PFSK-1 (cell line): Measurements from ENCODE around the gene SH3PXD2A.

Source experiments
- FOXP2 ChIP-seq: optimal IDR thresholded peaks from 2 replicates; pipeline ENCODE3; 2011; ENCODE audit warnings: borderline replicate concordance, control low read depth, inconsistent platforms; ENCODE audit not compliant: insufficient read depth; ENCODE audit errors: extremely low read length, extremely low read depth
- POLR2AphosphoS5 ChIP-seq: IDR thresholded peaks from 2 replicates; pipeline ENCODE4 v1.6.1; 2012; ENCODE audit warnings: low read depth, mild to moderate bottlenecking, control low read depth, low read length, moderate library complexity
- SIN3A ChIP-seq: IDR thresholded peaks from 2 replicates; pipeline ENCODE4 v1.6.1; 2012; ENCODE audit warnings: mild to moderate bottlenecking, low read length, moderate library complexity, borderline replicate concordance; ENCODE audit not compliant: insufficient read depth
- TAF1 ChIP-seq: IDR thresholded peaks from 2 replicates; pipeline ENCODE4 v1.6.1; 2012; ENCODE audit warnings: low read length, control low read depth, borderline replicate concordance; ENCODE audit not compliant: insufficient read depth
- TF ChIP-seq, protein P1 (sequence below), 2 experiments: IDR thresholded peaks; 2 replicates each; pipeline versions ENCODE4 v1.6.1 to v1.8.0; 2011 to 2012; ENCODE audit warnings: low read depth in 2 of 2, low read length in 2 of 2, control low read depth in 1 of 2, inconsistent platforms in 1 of 2, mild to moderate bottlenecking in 1 of 2, moderate library complexity in 1 of 2; ENCODE audit not compliant: insufficient read depth in 1 of 2

DNA sequence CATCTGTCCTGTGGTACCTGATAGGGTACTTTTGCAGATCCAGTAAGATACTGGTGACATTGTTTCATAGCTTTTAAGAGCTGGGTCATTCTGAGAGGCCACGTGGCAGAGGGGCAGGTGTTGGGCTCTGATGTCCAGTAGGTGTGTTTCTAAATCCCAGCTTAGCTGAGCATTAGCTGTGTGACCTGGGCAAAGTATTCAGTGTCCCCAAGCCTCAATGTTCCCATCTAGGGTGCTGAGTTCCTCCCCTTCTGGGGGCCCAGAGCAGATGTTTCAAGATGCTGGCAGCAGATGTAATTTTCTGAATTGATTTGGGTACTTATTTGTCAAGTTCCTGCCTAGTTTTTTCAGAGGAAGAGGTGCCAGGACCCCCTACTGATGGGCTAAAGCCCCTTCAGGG is 309.0 kb downstream of the SH3PXD2A start:
- TF ChIP-seq POLR2AphosphoS5: no peak
- TF ChIP-seq TAF1: no peak
- TF ChIP-seq, protein P1, sequence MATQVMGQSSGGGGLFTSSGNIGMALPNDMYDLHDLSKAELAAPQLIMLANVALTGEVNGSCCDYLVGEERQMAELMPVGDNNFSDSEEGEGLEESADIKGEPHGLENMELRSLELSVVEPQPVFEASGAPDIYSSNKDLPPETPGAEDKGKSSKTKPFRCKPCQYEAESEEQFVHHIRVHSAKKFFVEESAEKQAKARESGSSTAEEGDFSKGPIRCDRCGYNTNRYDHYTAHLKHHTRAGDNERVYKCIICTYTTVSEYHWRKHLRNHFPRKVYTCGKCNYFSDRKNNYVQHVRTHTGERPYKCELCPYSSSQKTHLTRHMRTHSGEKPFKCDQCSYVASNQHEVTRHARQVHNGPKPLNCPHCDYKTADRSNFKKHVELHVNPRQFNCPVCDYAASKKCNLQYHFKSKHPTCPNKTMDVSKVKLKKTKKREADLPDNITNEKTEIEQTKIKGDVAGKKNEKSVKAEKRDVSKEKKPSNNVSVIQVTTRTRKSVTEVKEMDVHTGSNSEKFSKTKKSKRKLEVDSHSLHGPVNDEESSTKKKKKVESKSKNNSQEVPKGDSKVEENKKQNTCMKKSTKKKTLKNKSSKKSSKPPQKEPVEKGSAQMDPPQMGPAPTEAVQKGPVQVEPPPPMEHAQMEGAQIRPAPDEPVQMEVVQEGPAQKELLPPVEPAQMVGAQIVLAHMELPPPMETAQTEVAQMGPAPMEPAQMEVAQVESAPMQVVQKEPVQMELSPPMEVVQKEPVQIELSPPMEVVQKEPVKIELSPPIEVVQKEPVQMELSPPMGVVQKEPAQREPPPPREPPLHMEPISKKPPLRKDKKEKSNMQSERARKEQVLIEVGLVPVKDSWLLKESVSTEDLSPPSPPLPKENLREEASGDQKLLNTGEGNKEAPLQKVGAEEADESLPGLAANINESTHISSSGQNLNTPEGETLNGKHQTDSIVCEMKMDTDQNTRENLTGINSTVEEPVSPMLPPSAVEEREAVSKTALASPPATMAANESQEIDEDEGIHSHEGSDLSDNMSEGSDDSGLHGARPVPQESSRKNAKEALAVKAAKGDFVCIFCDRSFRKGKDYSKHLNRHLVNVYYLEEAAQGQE (IDR thresholded peaks at IDR 0.05; ENCODE audit: insufficient read depth in 1 of 2, low read depth in 2 of 2, low read length in 2 of 2): no peak
- TF ChIP-seq SIN3A: no peak
- TF ChIP-seq FOXP2: no peak
